ENCODE measurements around the gene SRGN.

The SRGN gene

GRCh38 chr10:69057951-69058297, 30.0 kb upstream of the SRGN start:
- Histone ChIP-seq H3K9me3 (replicated peaks; ENCODE audit: insufficient read depth, low read length) (no peaks in the 10 kb centered on the region), H3K4me3 (ENCODE audit: low read length) (no peak overlapping the region), H3K36me3 (replicated peaks; ENCODE audit: insufficient read depth, low read length) (no peaks in the 10 kb centered on the region), H3K9ac (ENCODE audit: low read length) (no peak overlapping the region), H3K27ac (ENCODE audit: low read length) (no peak overlapping the region), H3F3A (ENCODE audit: insufficient read depth, low read length) (no peaks in the 10 kb centered on the region), H3K79me2 (ENCODE audit: low read length) (no peaks in the 10 kb centered on the region), H3K4me2 (ENCODE audit: low read depth, low read length) (no peak overlapping the region), H4K20me1 (ENCODE audit: insufficient read depth, low read length) (no peaks in the 10 kb centered on the region), H3K4me1 (ENCODE audit: low read length) (no peaks in the 10 kb centered on the region), H3K9me2 (replicated peaks; ENCODE audit: insufficient read depth, low read length) (no peaks in the 10 kb centered on the region), H3K27me3 (replicated peaks; ENCODE audit: insufficient read depth, low read length) (no peaks in the 10 kb centered on the region), H2AFZ (ENCODE audit: low read length) (0 out of 2 replicates have a peak overlapping the region, but pooled peaks have one; percentile 17)
- TF ChIP-seq CTCF (IDR thresholded peaks at IDR 0.05; ENCODE audit: low read length) = no peak
- no peak for TF ChIP-seq EZH2phosphoT487 (IDR thresholded peaks at IDR 0.05; ENCODE audit: low read length)
- TF ChIP-seq EZH2 (optimal IDR thresholded peaks at IDR 0.05; ENCODE audit: low read depth, low read length) = no peak
- DNase-seq = no peak

GRCh38 chr10:69060127-69060798, 27.6 kb upstream of the SRGN start:
- Histone ChIP-seq H3K36me3 (replicated peaks; ENCODE audit: insufficient read depth, low read length) (no peaks in the 10 kb centered on the region), H3K9me2 (replicated peaks; ENCODE audit: insufficient read depth, low read length) (no peaks in the 10 kb centered on the region), H4K20me1 (ENCODE audit: insufficient read depth, low read length) (no peaks in the 10 kb centered on the region), H3K27ac (ENCODE audit: low read length) (no peak overlapping the region), H3K9ac (ENCODE audit: low read length) (no peak overlapping the region), H2AFZ (ENCODE audit: low read length) (no peak overlapping the region), H3K4me2 (ENCODE audit: low read depth, low read length) (no peak overlapping the region), H3K4me3 (ENCODE audit: low read length) (no peak overlapping the region), H3K79me2 (ENCODE audit: low read length) (no peaks in the 10 kb centered on the region), H3F3A (ENCODE audit: insufficient read depth, low read length) (no peaks in the 10 kb centered on the region), H3K27me3 (replicated peaks; ENCODE audit: insufficient read depth, low read length) (no peaks in the 10 kb centered on the region), H3K9me3 (replicated peaks; ENCODE audit: insufficient read depth, low read length) (no peaks in the 10 kb centered on the region), H3K4me1 (ENCODE audit: low read length) (0 out of 2 replicates have a peak, but pooled peaks cover under 1% of the 10 kb centered on the region)
- no peak for DNase-seq
- TF ChIP-seq EZH2 (optimal IDR thresholded peaks at IDR 0.05; ENCODE audit: low read depth, low read length) (no peak), CTCF (IDR thresholded peaks at IDR 0.05; ENCODE audit: low read length) (no peak), EZH2phosphoT487 (IDR thresholded peaks at IDR 0.05; ENCODE audit: low read length) (no peak)

- Histone ChIP-seq H3F3A (ENCODE audit: insufficient read depth, low read length) (no peaks in the 10 kb centered on the region), H2AFZ (ENCODE audit: low read length) (peak overlapping the region; percentile 48), H3K27ac (ENCODE audit: low read length) (no peak overlapping the region), H3K36me3 (replicated peaks; ENCODE audit: insufficient read depth, low read length) (no peaks in the 10 kb centered on the region), H3K4me1 (ENCODE audit: low read length) (peaks cover 11% of the 10 kb centered on the region; the same call in 1 of the 2 replicates), H3K79me2 (ENCODE audit: low read length) (no peaks in the 10 kb centered on the region), H3K27me3 (replicated peaks; ENCODE audit: insufficient read depth, low read length) (no peaks in the 10 kb centered on the region), H3K4me3 (ENCODE audit: low read length) (no peak overlapping the region; the same call in 1 of the 2 replicates), H3K9me2 (replicated peaks; ENCODE audit: insufficient read depth, low read length) (no peaks in the 10 kb centered on the region), H4K20me1 (ENCODE audit: insufficient read depth, low read length) (no peaks in the 10 kb centered on the region), H3K9me3 (replicated peaks; ENCODE audit: insufficient read depth, low read length) (no peaks in the 10 kb centered on the region), H3K4me2 (ENCODE audit: low read depth, low read length) (peak overlapping the region; percentile 22; the same call in 1 of the 2 replicates), H3K9ac (ENCODE audit: low read length) (no peak overlapping the region)
- TF ChIP-seq CTCF (IDR thresholded peaks at IDR 0.05; ENCODE audit: low read length) = no peak
- no peak for TF ChIP-seq EZH2phosphoT487 (IDR thresholded peaks at IDR 0.05; ENCODE audit: low read length)
- no peak for TF ChIP-seq EZH2 (optimal IDR thresholded peaks at IDR 0.05; ENCODE audit: low read depth, low read length)
- DNase-seq = no peak
Measured at GRCh38 chr10:69061305-69062161, 26.4 kb upstream of the SRGN start.
